MCF 10A (cell line): ENCODE results near the gene SBF2. TPM values are rescaled to one million over a fixed set of nuclear protein-coding genes. Genes with fewer than 3 reads are reported as not detected.

Source experiments
- BruUV-seq: library from RNA; stranded (reverse); fragments of 400-500 nt; replicated peaks from 2 replicates; lab custom pipeline; 2021; lab: Mats Ljungman, UMichigan
- CTCF ChIA-PET: fragments of 300-600 bp; sonication (Branson Sonifier 250); formaldehyde crosslinking; extraction: SDS; loops from one replicate; lab custom pipeline; 2021; ENCODE audit warnings: antibody characterized with exemption, inconsistent platforms; lab: Yijun Ruan, JAX
- POLR2A ChIA-PET: fragments of 300-600, 350-650 bp; sonication (Branson Sonifier 250); formaldehyde crosslinking; extraction: SDS; loops from one replicate; lab custom pipeline; 2020; ENCODE audit warnings: antibody characterized with exemption, inconsistent platforms; lab: Yijun Ruan, JAX
- DNase-seq: peaks from one replicate; pipeline ENCODE4 v3.0.0-alpha.2; 2018; ENCODE audit not compliant: unreplicated experiment
- H3K27ac Mint-ChIP-seq: one replicate; pipeline ENCODE4 v1.8.0; 2022; ENCODE audit warnings: mild to moderate bottlenecking, low read depth, mixed read lengths; ENCODE audit not compliant: unreplicated experiment
- H3K27me3 Mint-ChIP-seq: one replicate; pipeline ENCODE4 v1.8.0; 2022; ENCODE audit warnings: mixed read lengths; ENCODE audit not compliant: insufficient read depth, unreplicated experiment
- H3K36me3 Mint-ChIP-seq: one replicate; pipeline ENCODE4 v1.8.0; 2022; ENCODE audit warnings: mild to moderate bottlenecking, moderate library complexity, mixed read lengths; ENCODE audit not compliant: insufficient read depth, unreplicated experiment
- H3K4me1 Mint-ChIP-seq: one replicate; pipeline ENCODE4 v1.8.0; 2022; ENCODE audit warnings: mixed read lengths; ENCODE audit not compliant: insufficient read depth, unreplicated experiment
- H3K4me3 Mint-ChIP-seq: one replicate; pipeline ENCODE4 v1.8.0; 2022; ENCODE audit warnings: mild to moderate bottlenecking, moderate library complexity, mixed read lengths; ENCODE audit not compliant: unreplicated experiment
- H3K9me3 Mint-ChIP-seq: one replicate; pipeline ENCODE4 v1.8.0; 2022; ENCODE audit warnings: mixed read lengths; ENCODE audit not compliant: unreplicated experiment
- CTCF ChIP-seq: fragments of 200-600 bp; IDR thresholded peaks from one replicate; pipeline ENCODE4 v1.8.0; 2022; ENCODE audit warnings: antibody characterized with exemption, mild to moderate bottlenecking; ENCODE audit not compliant: unreplicated experiment
- intact Hi-C: fragments of 100-400 bp; cut with micrococcal nuclease; formaldehyde crosslinking; loops from 2 replicates; pipeline ENCODE4 v1.14.1; 2022
- total RNA-seq: library from RNA; stranded (reverse); gene quantifications from 2 replicates; pipeline ENCODE4 v1.2.3, GENCODE V29; 2022

Gene SBF2
- total RNA-seq, 1 experiment from 2014 or later = 28.3 TPM

GRCh38 chr11:10118865-10119264, 175.2 kb downstream of the SBF2 start:
- no peak overlapping the region for H3K4me3 Mint-ChIP-seq
- H3K27me3 Mint-ChIP-seq = no peaks in the 10 kb centered on the region
- TF ChIP-seq CTCF = no peak
- ChIA-PET CTCF (no interaction called here), POLR2A (no interaction called here)
- intact Hi-C loops = no loop called here
- DNase-seq = no peak
- H3K4me1 Mint-ChIP-seq = peaks cover 43% of the 10 kb centered on the region
- H3K9me3 Mint-ChIP-seq = peaks cover 7% of the 10 kb centered on the region
- no TSS peak for BruUV-seq
- no peak overlapping the region for H3K27ac Mint-ChIP-seq
- no peaks in the 10 kb centered on the region for H3K36me3 Mint-ChIP-seq

GRCh38 chr11:10117709-10118351, 176.2 kb downstream of the SBF2 start:
- peaks cover 7% of the 10 kb centered on the region for H3K9me3 Mint-ChIP-seq
- H3K4me3 Mint-ChIP-seq = no peak overlapping the region
- no peaks in the 10 kb centered on the region for H3K36me3 Mint-ChIP-seq
- peaks cover 38% of the 10 kb centered on the region for H3K4me1 Mint-ChIP-seq
- BruUV-seq = no TSS peak
- ChIA-PET CTCF (interaction anchor here (0.5 kb wide), 1 partner anchor 21 kb away, joined by 3 read pairs; no protein-coding TSS in a partner anchor), POLR2A (interaction anchor here (1.6 kb wide), 1 partner anchor 186 kb away, joined by 6 read pairs; the partner anchor contains the start of gene ADM)
- H3K27ac Mint-ChIP-seq = peak overlapping the region; percentile 50
- peak; percentile 27 for DNase-seq
- intact Hi-C loops = no loop called here
- H3K27me3 Mint-ChIP-seq = no peaks in the 10 kb centered on the region
- TF ChIP-seq CTCF = no peak

- TF ChIP-seq CTCF = no peak
- no peak for DNase-seq
- Mint-ChIP-seq H3K4me3 (no peak overlapping the region), H3K27me3 (no peaks in the 10 kb centered on the region), H3K9me3 (peaks cover 7% of the 10 kb centered on the region), H3K27ac (peak overlapping the region; percentile 21), H3K4me1 (peaks cover 28% of the 10 kb centered on the region), H3K36me3 (no peaks in the 10 kb centered on the region)
- ChIA-PET CTCF (interaction anchor here (0.5 to 0.6 kb wide), 2 partner anchors 24 to 193 kb away, joined by 3 read pairs; no protein-coding TSS in a partner anchor), POLR2A (interaction anchor here (0.8 to 1.6 kb wide), 2 partner anchors 15 to 187 kb away, joined by 3 to 6 read pairs; partner anchors contain the start of gene ADM)
- BruUV-seq = no TSS peak
- intact Hi-C loops = no loop called here
Observed at GRCh38 chr11:10116588-10116987, 177.4 kb downstream of the SBF2 start.

GRCh38 chr11:10114593-10115404, 179.2 kb downstream of the SBF2 start:
- Mint-ChIP-seq H3K9me3 (peaks cover 7% of the 10 kb centered on the region), H3K27ac (no peak overlapping the region), H3K36me3 (no peaks in the 10 kb centered on the region), H3K27me3 (no peaks in the 10 kb centered on the region), H3K4me3 (no peak overlapping the region), H3K4me1 (peaks cover 19% of the 10 kb centered on the region)
- intact Hi-C loops = no loop called here
- BruUV-seq = no TSS peak
- no peak for DNase-seq
- CTCF ChIA-PET = no interaction called here
- POLR2A ChIA-PET = interaction anchor here (0.6 to 0.7 kb wide), 2 partner anchors 107 to 190 kb away, joined by 3 to 4 read pairs; partner anchors contain the start of gene ADM
- TF ChIP-seq CTCF = no peak
